HG03159 (cell line): ENCODE data around the gene UNK.
A peak's percentile ranks its signal among the peaks of the same experiment; 100 is the strongest.
"Not testable (repeated sequence)": the region's sequence is repeated elsewhere in the genome, so short reads cannot be mapped to it uniquely, and the experiment has no call there.

ENCODE experiments used
- ATAC-seq: cut with Tn5 transposase; IDR thresholded peaks from one replicate; pipeline ENCODE4 v1.9.1; 2021; ENCODE audit warnings: mild to moderate bottlenecking, moderate library complexity; ENCODE audit not compliant: unreplicated experiment

UNK gene

GRCh38 chr17:75847614-75848522, 63.3 kb downstream of the UNK start:
- ATAC-seq = no peak

GRCh38 chr17:75848523-75849278, 64.1 kb downstream of the UNK start:
- no peak for ATAC-seq

GRCh38 chr17:75849279-75849646, 64.7 kb downstream of the UNK start:
- ATAC-seq = no peak

GRCh38 chr17:75849724-75850123, 65.1 kb downstream of the UNK start:
- no peak for ATAC-seq

GRCh38 chr17:75850928-75851692, 66.5 kb downstream of the UNK start:
- no peak for ATAC-seq

- ATAC-seq = not testable (repeated sequence)
These were observed 67.0 kb downstream of the UNK start for GRCh38 chr17:75851693-75851991.

GRCh38 chr17:75853433-75853832, 68.8 kb downstream of the UNK start:
- ATAC-seq = no peak

- no peak for ATAC-seq
These were observed 69.6 kb downstream of the UNK start for GRCh38 chr17:75854101-75854748.

- no peak for ATAC-seq
These were observed 70.3 kb downstream of the UNK start for GRCh38 chr17:75854881-75855309.

GRCh38 chr17:75855310-75856061, 70.9 kb downstream of the UNK start, which contains the start of gene WBP2:
WBP2 (minus strand) TSS chr17:75855335; CDS start chr17:75855297, 38 bp downstream.
- peak; percentile 86 for ATAC-seq

GRCh38 chr17:75856062-75856756, 71.6 kb downstream of the UNK start:
- ATAC-seq = no peak

GRCh38 chr17:75859358-75859757, 74.8 kb downstream of the UNK start:
- not testable (repeated sequence) for ATAC-seq

- no peak for ATAC-seq
These were observed 77.3 kb downstream of the UNK start for GRCh38 chr17:75861927-75862317.

- ATAC-seq = peak; percentile 87
These were observed 79.9 kb downstream of the UNK start for GRCh38 chr17:75864448-75864871.

- ATAC-seq = not testable (repeated sequence)
These were observed 80.3 kb downstream of the UNK start for GRCh38 chr17:75864887-75865286.

GRCh38 chr17:75865404-75866188, 81.0 kb downstream of the UNK start:
- ATAC-seq = not testable (repeated sequence)

GRCh38 chr17:75868730-75869281, 84.2 kb downstream of the UNK start:
- ATAC-seq = not testable (repeated sequence)
